GM19043 (cell line): Measurements from ENCODE around the gene LRP1B.
"Not testable (repeated sequence)": the region's sequence is repeated elsewhere in the genome, so short reads cannot be mapped to it uniquely, and the experiment has no call there.

ENCODE experiments used
- ATAC-seq: cut with Tn5 transposase; IDR thresholded peaks from one replicate; pipeline ENCODE4 v1.9.1; 2021; ENCODE audit warnings: low read depth; ENCODE audit not compliant: unreplicated experiment

The LRP1B gene

GRCh38 chr2:141906678-141907077 is 224.1 kb downstream of the LRP1B start:
- no peak for ATAC-seq

GRCh38 chr2:141900826-141901225 is 230.0 kb downstream of the LRP1B start:
- ATAC-seq = no peak

- ATAC-seq = no peak
Observed at GRCh38 chr2:141899740-141900139, 231.1 kb downstream of the LRP1B start.

GRCh38 chr2:141889788-141890187 is 241.0 kb downstream of the LRP1B start:
- no peak for ATAC-seq

- ATAC-seq = no peak
Observed at GRCh38 chr2:141888987-141889555, 241.7 kb downstream of the LRP1B start.

GRCh38 chr2:141887363-141887762 is 243.5 kb downstream of the LRP1B start:
- ATAC-seq = no peak

GRCh38 chr2:141878016-141878415 is 252.8 kb downstream of the LRP1B start:
- no peak for ATAC-seq

GRCh38 chr2:141871913-141872634 is 258.7 kb downstream of the LRP1B start:
- no peak for ATAC-seq

GRCh38 chr2:141869572-141869971 is 261.2 kb downstream of the LRP1B start:
- no peak for ATAC-seq

GRCh38 chr2:141863964-141864363 is 266.9 kb downstream of the LRP1B start:
- ATAC-seq = no peak

GRCh38 chr2:141856215-141856919 is 274.4 kb downstream of the LRP1B start:
- no peak for ATAC-seq

- ATAC-seq = no peak
Observed at GRCh38 chr2:141848191-141848590, 282.6 kb downstream of the LRP1B start.

- ATAC-seq = no peak
Observed at GRCh38 chr2:141844231-141844630, 286.6 kb downstream of the LRP1B start.

GRCh38 chr2:141835103-141835502 is 295.7 kb downstream of the LRP1B start:
- no peak for ATAC-seq

GRCh38 chr2:141828761-141829160 is 302.1 kb downstream of the LRP1B start:
- ATAC-seq = no peak

GRCh38 chr2:141824790-141825189 is 306.0 kb downstream of the LRP1B start:
- ATAC-seq = no peak

- no peak for ATAC-seq
Observed at GRCh38 chr2:141820893-141821292, 309.9 kb downstream of the LRP1B start.

GRCh38 chr2:141815320-141815719 is 315.5 kb downstream of the LRP1B start:
- not testable (repeated sequence) for ATAC-seq

- no peak for ATAC-seq
Observed at GRCh38 chr2:141814150-141814549, 316.7 kb downstream of the LRP1B start.

- no peak for ATAC-seq
Observed at GRCh38 chr2:141810148-141810547, 320.7 kb downstream of the LRP1B start.

- no peak for ATAC-seq
Observed at GRCh38 chr2:141806090-141806489, 324.7 kb downstream of the LRP1B start.

GRCh38 chr2:141805302-141805701 is 325.5 kb downstream of the LRP1B start:
- no peak for ATAC-seq
